A673 (cell line): Measurements from ENCODE around the gene CALM3. TPM values are rescaled to one million over a fixed set of nuclear protein-coding genes. Genes with fewer than 3 reads are reported as not detected.

ENCODE experiments used
- BruUV-seq: library from RNA; stranded (reverse); fragments of 400-500 nt; replicated peaks from 2 replicates; lab custom pipeline; 2021; lab: Mats Ljungman, UMichigan
- CTCF ChIA-PET: fragments of 300-600 bp; sonication (Branson Sonifier 250); formaldehyde crosslinking; loops from one replicate; lab custom pipeline; 2022; ENCODE audit warnings: antibody characterized with exemption; lab: Charles Lee
- POLR2A ChIA-PET: fragments of 300-600 bp; sonication (Branson Sonifier 250); formaldehyde crosslinking; loops from one replicate; lab custom pipeline; 2022; ENCODE audit warnings: antibody characterized with exemption; ENCODE audit not compliant: low non-redundant PET; lab: Charles Lee
- DNase-seq: peaks from one replicate; pipeline ENCODE4 v3.0.0-alpha.2; 2015; ENCODE audit warnings: low spot score
- H3K27ac ChIP-seq: fragments of 200-600 bp; sonication (generic); 2 replicates; pipeline ENCODE4 v1.5.1; 2016; ENCODE audit warnings: mixed run types, low read depth, mild to moderate bottlenecking, mixed read lengths, antibody characterized with exemption, low read length; ENCODE audit not compliant: poor library complexity, severe bottlenecking
- H3K27me3 ChIP-seq: fragments of 200-600 bp; sonication (generic); replicated peaks from 2 replicates; pipeline ENCODE4 v1.6.1; 2017; ENCODE audit warnings: mixed run types, low read depth, mild to moderate bottlenecking, mixed read lengths, antibody characterized with exemption, low read length; ENCODE audit not compliant: insufficient read depth, poor library complexity
- H3K36me3 ChIP-seq: fragments of 200-600 bp; sonication (generic); 2 replicates; pipeline ENCODE4 v1.6.1; 2016; ENCODE audit warnings: mixed run types, mild to moderate bottlenecking, mixed read lengths, antibody characterized with exemption, low read length; ENCODE audit not compliant: insufficient read depth, poor library complexity, severe bottlenecking
- H3K4me1 ChIP-seq: fragments of 200-600 bp; sonication (generic); 2 replicates; pipeline ENCODE4 v1.6.1; 2017; ENCODE audit warnings: mixed run types, mild to moderate bottlenecking, mixed read lengths, antibody characterized with exemption, low read length; ENCODE audit not compliant: insufficient read depth, poor library complexity, severe bottlenecking
- H3K4me3 ChIP-seq: fragments of 200-600 bp; sonication (generic); 2 replicates; pipeline ENCODE4 v1.5.1; 2016; ENCODE audit warnings: low read depth, mixed run types, mild to moderate bottlenecking, mixed read lengths, low read length; ENCODE audit not compliant: poor library complexity, severe bottlenecking
- H3K9me3 ChIP-seq: fragments of 200-600 bp; sonication (generic); 2 replicates; pipeline ENCODE4 v1.6.1; 2016; ENCODE audit warnings: mixed run types, low read depth, mild to moderate bottlenecking, mixed read lengths, antibody characterized with exemption, low read length; ENCODE audit not compliant: poor library complexity, severe bottlenecking
- EZH2 ChIP-seq: fragments of 200-600 bp; sonication (generic); IDR thresholded peaks from 2 replicates; pipeline ENCODE4 v1.6.1; 2017; ENCODE audit warnings: borderline replicate concordance, low read depth, mild to moderate bottlenecking, mixed read lengths, antibody characterized with exemption, low read length; ENCODE audit not compliant: poor library complexity, severe bottlenecking
- intact Hi-C: fragments of 100-400 bp; cut with micrococcal nuclease; formaldehyde crosslinking; loops from one replicate; pipeline ENCODE4 v1.10.0; 2022; ENCODE audit not compliant: unreplicated experiment
- total RNA-seq: library from RNA; stranded (reverse); gene quantifications from 2 replicates; pipeline ENCODE4 v1.2.3, GENCODE V29; 2021
- TF ChIP-seq, protein P1 (sequence below): fragments of 300-800, 200-600 bp; sonication (generic); conservative IDR thresholded peaks from 2 replicates; pipeline ENCODE4 v1.5.1; 2017; ENCODE audit warnings: low read depth, mild to moderate bottlenecking, antibody characterized with exemption, low read length, moderate library complexity, mixed read lengths

CALM3 gene
- total RNA-seq, 1 experiment from 2014 or later, result 272 TPM

DNA sequence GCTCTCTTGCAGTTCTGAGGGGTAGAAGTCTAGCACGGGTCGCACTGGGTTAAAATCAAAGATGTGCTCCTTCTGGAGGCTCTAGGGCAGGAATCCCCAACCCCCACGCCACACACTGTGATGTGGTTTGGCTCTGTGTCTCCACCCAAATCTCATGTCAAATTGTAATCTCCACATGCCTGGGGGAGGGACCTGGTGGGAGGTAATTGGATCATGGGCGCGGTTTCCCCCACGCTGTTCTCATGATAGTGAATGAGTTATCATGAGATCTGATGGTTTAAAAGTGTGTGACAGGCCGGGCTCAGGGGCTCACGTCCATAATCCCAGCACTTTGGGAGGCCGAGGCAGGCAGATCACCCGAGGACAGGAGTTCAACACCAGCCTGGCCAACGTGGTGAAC, 26.6 kb upstream of the CALM3 start:
- ChIA-PET CTCF (no interaction called here), POLR2A (no interaction called here)
- Histone ChIP-seq H3K4me3 (no peak overlapping the region), H3K9me3 (no peaks in the 10 kb centered on the region), H3K4me1 (peaks cover 9% of the 10 kb centered on the region), H3K27me3 (no peaks in the 10 kb centered on the region), H3K27ac (no peak overlapping the region), H3K36me3 (no peaks in the 10 kb centered on the region)
- BruUV-seq, result no TSS peak
- peak; percentile 87 for DNase-seq
- intact Hi-C loops, result no loop called here
- TF ChIP-seq EZH2, result no peak
- TF ChIP-seq, protein P1, sequence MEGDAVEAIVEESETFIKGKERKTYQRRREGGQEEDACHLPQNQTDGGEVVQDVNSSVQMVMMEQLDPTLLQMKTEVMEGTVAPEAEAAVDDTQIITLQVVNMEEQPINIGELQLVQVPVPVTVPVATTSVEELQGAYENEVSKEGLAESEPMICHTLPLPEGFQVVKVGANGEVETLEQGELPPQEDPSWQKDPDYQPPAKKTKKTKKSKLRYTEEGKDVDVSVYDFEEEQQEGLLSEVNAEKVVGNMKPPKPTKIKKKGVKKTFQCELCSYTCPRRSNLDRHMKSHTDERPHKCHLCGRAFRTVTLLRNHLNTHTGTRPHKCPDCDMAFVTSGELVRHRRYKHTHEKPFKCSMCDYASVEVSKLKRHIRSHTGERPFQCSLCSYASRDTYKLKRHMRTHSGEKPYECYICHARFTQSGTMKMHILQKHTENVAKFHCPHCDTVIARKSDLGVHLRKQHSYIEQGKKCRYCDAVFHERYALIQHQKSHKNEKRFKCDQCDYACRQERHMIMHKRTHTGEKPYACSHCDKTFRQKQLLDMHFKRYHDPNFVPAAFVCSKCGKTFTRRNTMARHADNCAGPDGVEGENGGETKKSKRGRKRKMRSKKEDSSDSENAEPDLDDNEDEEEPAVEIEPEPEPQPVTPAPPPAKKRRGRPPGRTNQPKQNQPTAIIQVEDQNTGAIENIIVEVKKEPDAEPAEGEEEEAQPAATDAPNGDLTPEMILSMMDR, result no peak

DNA sequence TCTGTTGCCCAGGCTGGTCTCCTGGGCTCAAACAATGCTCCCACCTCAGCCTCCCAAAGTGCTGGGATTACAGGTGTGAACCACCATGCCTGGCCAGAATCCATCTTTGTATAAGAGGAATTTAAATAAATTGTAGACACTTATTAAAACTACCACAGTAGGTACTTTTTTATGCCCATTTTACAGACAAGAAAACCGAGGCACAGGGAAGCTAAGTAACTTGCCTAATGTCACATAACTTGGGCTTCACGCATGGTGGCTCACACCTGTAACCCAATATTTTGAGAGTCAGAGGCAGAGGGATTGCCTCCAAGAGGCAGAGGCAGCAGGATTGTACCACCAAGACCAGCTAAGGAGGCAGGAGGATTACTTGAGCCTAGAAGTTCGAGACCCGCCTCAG, 22.7 kb upstream of the CALM3 start:
- ChIA-PET CTCF (no interaction called here), POLR2A (no interaction called here)
- Histone ChIP-seq H3K4me3 (no peak overlapping the region), H3K27ac (no peak overlapping the region), H3K4me1 (peaks cover 9% of the 10 kb centered on the region), H3K9me3 (no peaks in the 10 kb centered on the region), H3K27me3 (no peaks in the 10 kb centered on the region), H3K36me3 (no peaks in the 10 kb centered on the region)
- intact Hi-C loops, result no loop called here
- TF ChIP-seq, protein P1, result no peak
- TF ChIP-seq EZH2, result no peak
- no peak for DNase-seq
- BruUV-seq, result no TSS peak

DNA sequence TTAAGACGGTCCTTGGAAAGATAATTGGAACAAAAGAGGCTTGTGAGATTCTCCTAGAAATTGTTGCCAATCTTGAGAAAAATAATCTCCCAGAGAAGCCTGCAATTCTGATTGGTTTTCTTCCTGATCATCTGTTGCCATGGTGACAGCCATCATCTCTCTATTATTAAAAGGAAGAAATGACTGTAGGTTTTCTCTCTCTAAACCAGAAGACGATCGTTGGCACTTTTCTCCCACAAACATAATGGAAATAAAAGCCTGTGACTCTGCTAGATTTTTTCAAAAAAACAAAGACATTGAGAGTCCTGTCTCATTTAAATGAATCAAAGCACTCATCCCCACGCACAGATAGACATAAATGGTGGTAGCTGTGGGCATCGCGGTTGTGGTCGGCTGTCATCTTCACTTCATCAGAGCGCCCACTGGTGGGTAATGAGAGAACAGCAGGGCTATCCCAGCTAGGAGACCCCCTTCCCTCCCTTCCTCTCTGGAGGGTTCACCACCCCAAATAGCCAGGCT, 21.7 kb upstream of the CALM3 start:
- TF ChIP-seq EZH2, result no peak
- TF ChIP-seq, protein P1, result no peak
- H3K4me3 ChIP-seq, result no peak overlapping the region
- ChIA-PET POLR2A (no interaction called here), CTCF (no interaction called here)
- no peak overlapping the region for H3K27ac ChIP-seq
- no peaks in the 10 kb centered on the region for H3K9me3 ChIP-seq
- H3K27me3 ChIP-seq, result no peaks in the 10 kb centered on the region
- no peaks in the 10 kb centered on the region for H3K36me3 ChIP-seq
- BruUV-seq, result no TSS peak
- intact Hi-C loops, result no loop called here
- peak; percentile 21 for DNase-seq
- H3K4me1 ChIP-seq, result peaks cover 5% of the 10 kb centered on the region
